K562 (cell line): ENCODE data around the gene NTM. TPM values are rescaled to one million over a fixed set of nuclear protein-coding genes. Genes with fewer than 3 reads are reported as not detected.

ENCODE experiments used
- ATAC-seq: fragments of 200-7000 bp; cut with Tn5 transposase; 3 replicates; pipeline ENCODE4 v1.9.1; 2020; ENCODE audit warnings: moderate library complexity
- BruUV-seq: library from RNA; stranded (reverse); fragments of 400-500 nt; replicated peaks from 2 replicates; lab custom pipeline; 2021; lab: Mats Ljungman, UMichigan
- CTCF ChIA-PET: fragments of 300-600 bp; formaldehyde crosslinking; extraction: SDS; loops from one replicate; lab custom pipeline; 2021; ENCODE audit warnings: low intra/inter-chr PET ratio; lab: Yijun Ruan, JAX
- POLR2A ChIA-PET: fragments of 300-600, 350-650 bp; sonication (Branson Sonifier 250); formaldehyde crosslinking; extraction: SDS; loops from one replicate; lab custom pipeline; 2021; ENCODE audit warnings: antibody characterized with exemption, inconsistent platforms; lab: Yijun Ruan, JAX
- DNase-seq, 4 experiments: peaks; one replicate each; pipeline versions ENCODE4 v3.0.0 to v3.0.0-alpha.2; 2011 to 2018; ENCODE audit warnings: low spot score in 3 of 4, mixed read lengths in 3 of 4; ENCODE audit errors: extremely low read depth in 1 of 4
- FAIRE-seq: peaks from 2 replicates; lab custom pipeline; 2011; peaks lifted over from hg19 to GRCh38; lab: Jason Lieb, UNC
- H2AFZ ChIP-seq: 2 replicates; pipeline ENCODE4 v1.6.0; 2011; ENCODE audit warnings: low read depth, low read length, control low read depth, inconsistent platforms
- H3K27ac ChIP-seq: fragments of 200-600 bp; 3 replicates; pipeline ENCODE4 v1.8.0; 2011; ENCODE audit warnings: low read depth, mild to moderate bottlenecking, control low read depth, inconsistent platforms, low read length, moderate library complexity, mixed read lengths; ENCODE audit errors: extremely low read depth
- H3K27me3 ChIP-seq, 2 experiments: fragments of 300-600 bp in 1 of 2; 2 replicates in 1 of 2; 3 replicates in 1 of 2; pipeline versions ENCODE4 v1.6.0 to v1.8.0; 2011; ENCODE audit warnings: inconsistent platforms in 2 of 2, low read length in 2 of 2, mild to moderate bottlenecking in 1 of 2, mixed read lengths in 1 of 2, moderate library complexity in 1 of 2; ENCODE audit not compliant: control insufficient read depth in 2 of 2, insufficient read depth in 2 of 2
- H3K36me3 ChIP-seq: fragments of 300-600 bp; 3 replicates; pipeline ENCODE4 v1.8.0; 2011; ENCODE audit warnings: mild to moderate bottlenecking, low read length, inconsistent platforms; ENCODE audit not compliant: control insufficient read depth, insufficient read depth
- H3K4me1 ChIP-seq, 2 experiments: fragments of 200-600 bp in 1 of 2; replicated peaks in 1 of 2; 2 replicates in 1 of 2; 3 replicates in 1 of 2; pipeline versions ENCODE4 v1.5.1 to v1.8.0; 2011; ENCODE audit warnings: inconsistent platforms in 2 of 2, low read length in 2 of 2, mild to moderate bottlenecking in 1 of 2, mixed read lengths in 1 of 2, moderate library complexity in 1 of 2; ENCODE audit not compliant: control insufficient read depth in 2 of 2, insufficient read depth in 2 of 2
- H3K4me2 ChIP-seq: 2 replicates; pipeline ENCODE4 v1.6.1; 2011; ENCODE audit warnings: low read length, control low read depth, inconsistent platforms, mixed read lengths; ENCODE audit not compliant: insufficient read depth
- H3K4me3 ChIP-seq: fragments of 200-600 bp; sonication (generic), shearing (Covaris generic); 2 replicates; pipeline ENCODE4 v1.5.1; 2016; ENCODE audit warnings: control low read depth, inconsistent platforms
- H3K79me2 ChIP-seq: fragments of 200-600 bp; 3 replicates; pipeline ENCODE4 v1.8.0; 2011; ENCODE audit warnings: low read length, inconsistent platforms; ENCODE audit not compliant: control insufficient read depth, insufficient read depth
- H3K9ac ChIP-seq, 2 experiments: 2 replicates each; pipeline versions ENCODE4 v1.6.0 to v1.6.1; 2011; ENCODE audit warnings: low read depth in 2 of 2, low read length in 2 of 2, control low read depth in 1 of 2, inconsistent platforms in 1 of 2, mild to moderate bottlenecking in 1 of 2, mixed read lengths in 1 of 2; ENCODE audit not compliant: insufficient read depth in 1 of 2
- H3K9me1 ChIP-seq: one replicate; pipeline ENCODE4 v1.6.0; 2011; ENCODE audit warnings: inconsistent platforms, mild to moderate bottlenecking, low read length, moderate library complexity; ENCODE audit not compliant: control insufficient read depth, insufficient read depth
- H3K9me3 ChIP-seq: replicated peaks from 2 replicates; pipeline ENCODE4 v1.5.1; 2011; ENCODE audit warnings: low read depth, low read length, inconsistent platforms; ENCODE audit not compliant: control insufficient read depth, insufficient read depth
- H4K20me1 ChIP-seq: replicated peaks from 2 replicates; pipeline ENCODE4 v1.6.1; 2011; ENCODE audit warnings: low read length, inconsistent platforms, mixed read lengths; ENCODE audit not compliant: control insufficient read depth, insufficient read depth
- ARID3A ChIP-seq: IDR thresholded peaks from 2 replicates; pipeline ENCODE4 v1.6.1; 2012; ENCODE audit warnings: low read depth, low read length, improper control_type of control experiment, borderline replicate concordance
- NFIC ChIP-seq: fragments of 450-650 bp; IDR thresholded peaks from 2 replicates; pipeline ENCODE4 v1.6.1; 2017; ENCODE audit warnings: mild to moderate bottlenecking, inconsistent platforms
- RBM15 ChIP-seq: fragments of 200-400 bp; formaldehyde crosslinking; IDR thresholded peaks from 2 replicates; pipeline ENCODE4 v1.6.1; 2018; ENCODE audit warnings: mild to moderate bottlenecking, low read length, moderate library complexity; ENCODE audit not compliant: insufficient read depth
- TAF15 ChIP-seq: fragments of 200-400 bp; formaldehyde crosslinking; IDR thresholded peaks from 2 replicates; pipeline ENCODE4 v1.6.1; 2017; ENCODE audit warnings: mild to moderate bottlenecking, low read depth, low read length, moderate library complexity
- TAF9B ChIP-seq: fragments of 450-650 bp; IDR thresholded peaks from 2 replicates; pipeline ENCODE4 v1.6.1; 2018; ENCODE audit warnings: mild to moderate bottlenecking; ENCODE audit not compliant: partially characterized antibody
- USF2 ChIP-seq: sonication (generic); formaldehyde crosslinking; IDR thresholded peaks from 2 replicates; pipeline ENCODE4 v1.5.0; 2020; ENCODE audit warnings: missing genetic modification reagents
- ZBTB1 ChIP-seq: sonication (generic); formaldehyde crosslinking; IDR thresholded peaks from 2 replicates; pipeline ENCODE4 v1.8.1; 2023; ENCODE audit warnings: missing genetic modification reagents, low read depth, mild to moderate bottlenecking, borderline replicate concordance
- ZNF12 ChIP-seq: sonication (generic); formaldehyde crosslinking; IDR thresholded peaks from 2 replicates; pipeline ENCODE4 v1.4.0; 2020; ENCODE audit warnings: mild to moderate bottlenecking, missing genetic modification reagents
- ZNF436 ChIP-seq: fragments of 250-450, 450-650 bp; sonication (Bioruptor Pico); formaldehyde crosslinking; IDR thresholded peaks from 2 replicates; pipeline ENCODE4 v1.7.0; 2020; ENCODE audit warnings: mild to moderate bottlenecking
- WGBS: fragments of 100-300 bp; shearing (Covaris generic); methylation state at CpG from one replicate; pipeline ENCODE4 v1.1.6; 2016; ENCODE audit warnings: low coverage, mixed read lengths; ENCODE audit not compliant: insufficient coverage; ENCODE audit errors: missing lambda C conversion rate; 5-methylcytosine and 5-hydroxymethylcytosine counted together
- in situ Hi-C: fragments of 300-500 bp; cut with MboI; formaldehyde crosslinking; loops from 4 replicates; pipeline ENCODE4 v1.15.0; 2018; ENCODE audit warnings: inconsistent platforms, mixed read lengths
- intact Hi-C: fragments of 100-400 bp; cut with micrococcal nuclease; formaldehyde crosslinking; loops from 2 replicates; pipeline ENCODE4 v1.14.2; 2022
- polyA plus RNA-seq, 8 experiments: library from polyadenylated mRNA; depleted of rRNA in 4 of 8; stranded (reverse) in 5 of 8; unstranded in 3 of 8; fragments of >200 nt; fragmentation: Nextera tagmentation in 2 of 8; fragmentation: Illumina TruSeq in 1 of 8; extraction: Ambion mirVana in 2 of 8; extraction: Trizol in 1 of 8; gene quantifications; 2 replicates each; pipeline versions ENCODE4 v1.2.1 to v1.2.3, GENCODE V29; 2011 to 2014; ENCODE audit warnings: inconsistent platforms in 1 of 8, missing spikeins in 1 of 8
- total RNA-seq, 7 experiments: library from RNA; depleted of rRNA in 6 of 7; stranded (reverse); fragments of >200 nt in 6 of 7; fragmentation: Illumina TruSeq in 2 of 7; extraction: Trizol in 2 of 7; gene quantifications; 2 replicates each; pipeline versions ENCODE4 v1.2.1 to v1.2.3, GENCODE V29; 2011 to 2021; ENCODE audit warnings: low replicate concordance in 1 of 7

The NTM gene
- total and polyA plus RNA-seq, 9 of the 15 experiments (the other 6 are each of a cell fraction or from before 2014, with no cell fraction given): not detected

GRCh38 chr11:131662993-131663392, 292.6 kb downstream of the NTM start:
- WGBS: 3% methylated on average over 9 of the region's 9 CpGs
- DNase-seq: no peak
- Histone ChIP-seq H3K4me3 (no peak overlapping the region), H3K4me1 (no peaks in the 10 kb centered on the region), H4K20me1 (no peaks in the 10 kb centered on the region), H3K36me3 (no peaks in the 10 kb centered on the region), H3K27ac (no peak overlapping the region), H3K9ac (no peak overlapping the region), H3K9me1 (no peaks in the 10 kb centered on the region), H3K27me3 (peaks cover 0 to 11% of the 10 kb centered on the region in 2 experiments; a peak in 2 of 5 replicates), H3K9me3 (no peaks in the 10 kb centered on the region), H3K4me2 (no peak overlapping the region), H2AFZ (no peak overlapping the region), H3K79me2 (no peaks in the 10 kb centered on the region)
- TF ChIP-seq ARID3A: no peak
- TF ChIP-seq ZBTB1: no peak
- no peak for TF ChIP-seq TAF15
- TF ChIP-seq TAF9B: no peak
- no peak for TF ChIP-seq ZNF12 (CRISPR knock-in tag)
- no peak for TF ChIP-seq NFIC
- TF ChIP-seq ZNF436 (CRISPR knock-in tag): no peak
- TF ChIP-seq RBM15: no peak
- no peak for TF ChIP-seq USF2
- FAIRE-seq: no peak
- intact Hi-C loops: no loop called here
- ChIA-PET POLR2A (no interaction called here), CTCF (no interaction called here)
- ATAC-seq: no peak
- in situ Hi-C loops: loop anchor here (25.0 kb wide), 1 partner anchor 751 kb away; the partner anchor contains the start of gene SNX19
- no TSS peak for BruUV-seq
